Activated CD8-positive, alpha-beta T cell treated with anti-CD3 and anti-CD28 coated beads for 36 hours (primary cell): ENCODE data around the gene COPS6. TPM values are rescaled to one million over a fixed set of nuclear protein-coding genes. Genes with fewer than 3 reads are reported as not detected.
"Not testable (repeated sequence)": the region's sequence is repeated elsewhere in the genome, so short reads cannot be mapped to it uniquely, and the experiment has no call there.

Source experiments
- ATAC-seq: fragments of 200-7000 bp; cut with Tn5 transposase; one replicate; pipeline ENCODE4 v1.10.0; 2021; ENCODE audit warnings: mild to moderate bottlenecking, moderate library complexity
- CTCF ChIA-PET: fragments of 350-600 bp; sonication (Branson Sonifier 250); formaldehyde crosslinking; loops from one replicate; lab custom pipeline; 2021; ENCODE audit warnings: antibody characterized with exemption; lab: Charles Lee
- POLR2A ChIA-PET: fragments of 350-600 bp; sonication (Branson Sonifier 250); formaldehyde crosslinking; loops from one replicate; lab custom pipeline; 2021; ENCODE audit warnings: antibody characterized with exemption; lab: Charles Lee
- DNase-seq: peaks from one replicate; pipeline ENCODE4 v3.0.0-alpha.2; 2020
- H3K27ac Mint-ChIP-seq: one replicate; pipeline ENCODE4 v1.8.0; 2021; ENCODE audit warnings: mild to moderate bottlenecking, mixed read lengths
- H3K27me3 Mint-ChIP-seq: one replicate; pipeline ENCODE4 v1.8.0; 2021; ENCODE audit warnings: mixed read lengths
- H3K36me3 Mint-ChIP-seq: one replicate; pipeline ENCODE4 v1.8.0; 2021; ENCODE audit warnings: low read depth, mixed read lengths
- H3K4me1 Mint-ChIP-seq: one replicate; pipeline ENCODE4 v1.8.0; 2021; ENCODE audit warnings: low read depth, mixed read lengths
- H3K4me3 Mint-ChIP-seq: one replicate; pipeline ENCODE4 v1.8.0; 2021; ENCODE audit warnings: mild to moderate bottlenecking, moderate library complexity, mixed read lengths
- H3K9me3 Mint-ChIP-seq: one replicate; pipeline ENCODE4 v1.8.0; 2021; ENCODE audit warnings: mixed read lengths
- intact Hi-C: fragments of 100-400 bp; cut with micrococcal nuclease; formaldehyde crosslinking; loops from one replicate; pipeline ENCODE4 v1.10.0; 2022
- total RNA-seq, 2 experiments: library from RNA; stranded (reverse); gene quantifications; one replicate each; pipeline ENCODE4 v1.2.3, GENCODE V29; 2021
- TF ChIP-seq, protein P1 (sequence below): fragments of 200-600 bp; IDR thresholded peaks from one replicate; pipeline ENCODE4 v1.8.0; 2022; ENCODE audit warnings: antibody characterized with exemption, mild to moderate bottlenecking

COPS6 gene
- total RNA-seq, 2 experiments from 2014 or later, result 81.3 to 86.3 TPM

DNA sequence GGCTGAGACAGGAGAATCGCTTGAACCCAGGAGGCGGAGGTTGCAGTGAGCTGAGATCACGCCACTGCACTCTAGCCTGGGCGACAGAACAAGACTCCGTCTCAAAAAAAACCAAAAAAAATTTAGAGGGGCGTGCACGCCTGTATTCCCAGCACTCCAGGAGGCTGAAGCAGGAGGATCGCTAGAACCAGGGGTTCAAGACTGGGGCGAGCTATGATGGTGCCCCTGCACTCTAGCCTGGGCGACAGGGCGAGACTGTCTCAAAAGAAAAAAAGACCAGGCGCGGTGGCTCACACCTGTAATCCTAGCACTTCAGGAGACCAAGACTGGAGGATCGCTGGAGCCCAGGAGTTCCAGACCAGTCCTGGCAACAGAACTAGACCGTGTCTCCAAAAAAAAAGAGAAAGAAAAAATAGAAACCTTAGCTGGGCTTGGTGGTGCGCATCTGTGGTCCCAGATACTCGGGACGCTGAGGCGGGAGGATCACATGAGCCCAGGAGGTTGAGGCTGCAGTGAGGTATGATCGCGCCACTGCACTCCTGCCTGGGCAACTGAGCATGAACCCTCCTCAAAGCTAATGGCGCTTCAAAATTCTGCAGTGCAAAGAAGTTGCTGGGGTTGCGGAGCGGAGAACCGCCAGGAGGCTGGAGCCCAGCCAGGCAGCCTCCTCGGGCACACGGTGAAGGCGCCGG lies 37.6 kb downstream of the COPS6 start:
- CTCF ChIA-PET, result interaction anchor here (0.9 to 1.1 kb wide), 2 partner anchors 25 to 147 kb away, joined by 3 to 7 read pairs; partner anchors contain the start of genes AP4M1 and MCM7
- no peak for ATAC-seq
- intact Hi-C loops, result loop anchor here (10.0 kb wide), 1 partner anchor 212 kb away; the partner anchor contains the start of gene TRIM4

DNA sequence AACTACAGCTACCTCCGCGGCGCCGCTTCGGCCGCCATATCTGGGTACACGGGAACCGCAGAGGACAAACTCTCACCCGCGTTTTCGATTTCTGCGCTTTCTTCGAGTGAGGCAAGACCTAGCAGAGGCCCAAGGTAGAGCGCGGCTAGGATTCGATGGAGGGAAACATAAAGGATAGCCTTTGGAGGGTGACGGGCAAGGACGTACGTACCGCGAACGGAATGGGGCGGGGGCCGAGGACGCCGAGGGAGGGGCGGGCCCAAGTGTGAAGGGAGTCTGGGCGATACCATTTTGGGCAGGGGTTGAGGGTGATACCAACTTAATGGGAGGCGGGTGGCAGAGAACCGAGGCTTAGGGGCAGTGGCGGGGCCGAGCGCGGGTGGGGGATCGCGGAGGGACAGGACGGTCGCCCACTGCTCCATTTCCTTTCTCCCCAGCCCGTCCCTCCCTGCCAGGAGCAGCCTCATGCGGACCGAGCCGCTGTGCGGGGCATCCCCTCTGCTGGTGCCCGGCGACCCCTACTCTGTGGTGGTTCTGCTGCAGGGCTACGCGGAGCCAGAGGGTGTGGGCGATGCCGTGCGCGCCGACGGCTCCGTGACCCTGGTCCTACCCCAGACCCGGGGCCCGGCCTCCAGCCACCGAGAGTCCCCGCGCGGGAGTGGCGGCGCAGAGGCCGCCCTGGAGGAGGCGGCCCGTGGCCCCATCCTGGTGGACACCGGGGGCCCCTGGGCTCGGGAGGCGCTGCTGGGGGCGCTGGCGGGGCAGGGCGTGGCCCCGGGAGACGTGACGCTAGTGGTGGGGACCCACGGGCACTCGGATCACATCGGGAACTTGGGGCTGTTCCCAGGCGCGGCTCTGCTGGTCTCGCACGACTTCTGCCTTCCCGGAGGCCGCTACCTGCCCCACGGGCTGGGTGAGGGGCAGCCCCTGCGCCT lies 38.4 kb downstream of the COPS6 start, which contains the start of gene MBLAC1:
TSS of gene MBLAC1 (plus strand) at position 37 of the 935 bp plus-strand sequence. CDS start at position 466, 429 bp downstream.
- ChIA-PET CTCF (interaction anchor here (1.0 to 1.1 kb wide), 2 partner anchors 26 to 55 kb away, joined by 3 to 7 read pairs; partner anchors contain the start of genes AP4M1 and MCM7), POLR2A (interaction anchor here (0.6 to 4.9 kb wide), 11 partner anchors 12 to 301 kb away, joined by 3 to 43 read pairs (median 4); partner anchors contain the start of genes AP4M1, COPS6, MCM7 and ZCWPW1)
- TF ChIP-seq, protein P1, sequence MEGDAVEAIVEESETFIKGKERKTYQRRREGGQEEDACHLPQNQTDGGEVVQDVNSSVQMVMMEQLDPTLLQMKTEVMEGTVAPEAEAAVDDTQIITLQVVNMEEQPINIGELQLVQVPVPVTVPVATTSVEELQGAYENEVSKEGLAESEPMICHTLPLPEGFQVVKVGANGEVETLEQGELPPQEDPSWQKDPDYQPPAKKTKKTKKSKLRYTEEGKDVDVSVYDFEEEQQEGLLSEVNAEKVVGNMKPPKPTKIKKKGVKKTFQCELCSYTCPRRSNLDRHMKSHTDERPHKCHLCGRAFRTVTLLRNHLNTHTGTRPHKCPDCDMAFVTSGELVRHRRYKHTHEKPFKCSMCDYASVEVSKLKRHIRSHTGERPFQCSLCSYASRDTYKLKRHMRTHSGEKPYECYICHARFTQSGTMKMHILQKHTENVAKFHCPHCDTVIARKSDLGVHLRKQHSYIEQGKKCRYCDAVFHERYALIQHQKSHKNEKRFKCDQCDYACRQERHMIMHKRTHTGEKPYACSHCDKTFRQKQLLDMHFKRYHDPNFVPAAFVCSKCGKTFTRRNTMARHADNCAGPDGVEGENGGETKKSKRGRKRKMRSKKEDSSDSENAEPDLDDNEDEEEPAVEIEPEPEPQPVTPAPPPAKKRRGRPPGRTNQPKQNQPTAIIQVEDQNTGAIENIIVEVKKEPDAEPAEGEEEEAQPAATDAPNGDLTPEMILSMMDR, result no peak
- Mint-ChIP-seq H3K4me1 (peaks cover 24% of the 10 kb centered on the region), H3K36me3 (peaks cover 8% of the 10 kb centered on the region), H3K27me3 (no peaks in the 10 kb centered on the region), H3K4me3 (peak within 1 kb of the TSS; percentile 99), H3K27ac (peak within 1 kb of the TSS; percentile 100), H3K9me3 (no peaks in the 10 kb centered on the region)
- DNase-seq, result peak; percentile 95
- intact Hi-C loops, result loop anchor here (10.0 kb wide), 1 partner anchor 212 kb away; the partner anchor contains the start of gene TRIM4
- ATAC-seq, result peak; percentile 84

More for the DNA sequence above, 37.6 kb downstream of the COPS6 start:
- H3K36me3 Mint-ChIP-seq, result peaks cover 8% of the 10 kb centered on the region
- H3K27ac Mint-ChIP-seq, result peak overlapping the region; percentile 100
- no peaks in the 10 kb centered on the region for H3K27me3 Mint-ChIP-seq
- H3K4me1 Mint-ChIP-seq, result peaks cover 24% of the 10 kb centered on the region
- H3K9me3 Mint-ChIP-seq, result no peaks in the 10 kb centered on the region
- TF ChIP-seq, protein P1, result no peak
- no peak for DNase-seq
- POLR2A ChIA-PET, result interaction anchor here (0.6 to 4.9 kb wide), 11 partner anchors 12 to 302 kb away, joined by 3 to 43 read pairs (median 4); partner anchors contain the start of genes AP4M1, COPS6, MCM7 and ZCWPW1
- H3K4me3 Mint-ChIP-seq, result peak overlapping the region; percentile 99

DNA sequence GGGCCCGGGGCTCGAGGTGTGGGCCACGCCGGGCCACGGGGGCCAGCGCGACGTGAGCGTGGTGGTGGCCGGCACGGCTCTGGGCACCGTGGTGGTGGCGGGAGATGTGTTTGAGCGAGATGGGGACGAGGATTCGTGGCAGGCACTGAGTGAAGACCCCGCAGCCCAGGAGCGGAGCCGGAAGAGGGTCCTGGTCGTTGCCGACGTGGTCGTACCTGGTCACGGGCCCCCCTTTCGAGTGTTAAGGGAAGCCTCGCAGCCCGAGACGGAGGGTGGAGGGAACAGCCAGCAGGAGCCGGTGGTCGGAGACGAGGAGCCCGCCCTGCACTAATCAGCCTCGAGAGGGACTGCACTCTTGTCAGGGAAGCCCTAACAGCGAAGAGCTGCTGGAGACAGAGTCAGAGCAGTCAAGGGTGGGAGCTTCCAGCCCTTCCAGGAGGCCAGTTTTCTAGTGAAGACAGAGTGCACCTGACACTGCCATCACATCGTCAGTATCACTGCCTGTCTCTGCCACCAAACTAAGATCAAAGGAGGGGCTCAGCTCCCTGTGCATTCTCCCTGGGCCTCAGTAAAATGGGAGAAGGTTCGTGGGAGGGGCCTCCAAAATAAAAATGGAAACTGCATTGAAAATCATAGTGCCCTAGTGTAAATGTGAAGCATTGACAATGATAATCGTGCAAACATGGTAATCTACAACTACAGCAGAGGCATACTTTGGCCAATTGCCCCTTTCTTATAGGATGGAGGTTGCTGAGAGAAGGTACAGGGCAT lies 39.3 kb downstream of the COPS6 start:
- Mint-ChIP-seq H3K4me3 (peak overlapping the region; percentile 99), H3K27me3 (no peaks in the 10 kb centered on the region), H3K36me3 (peaks cover 3% of the 10 kb centered on the region), H3K9me3 (no peaks in the 10 kb centered on the region), H3K27ac (peak overlapping the region; percentile 72), H3K4me1 (peaks cover 22% of the 10 kb centered on the region)
- peak; percentile 56 for DNase-seq
- TF ChIP-seq, protein P1, result no peak
- ChIA-PET CTCF (interaction anchor here (0.6 to 2.8 kb wide), 10 partner anchors 12 to 461 kb away, joined by 3 to 14 read pairs (median 3); partner anchors contain the start of genes AP4M1, LAMTOR4 and MCM7), POLR2A (interaction anchor here (0.5 to 4.9 kb wide), 7 partner anchors 14 to 202 kb away, joined by 3 to 43 read pairs (median 3); partner anchors contain the start of genes AP4M1 and MCM7)
- peak; percentile 14 for ATAC-seq
- intact Hi-C loops, result loop anchor here (10.0 kb wide), 1 partner anchor 213 kb away; the partner anchor contains the start of gene TRIM4

DNA sequence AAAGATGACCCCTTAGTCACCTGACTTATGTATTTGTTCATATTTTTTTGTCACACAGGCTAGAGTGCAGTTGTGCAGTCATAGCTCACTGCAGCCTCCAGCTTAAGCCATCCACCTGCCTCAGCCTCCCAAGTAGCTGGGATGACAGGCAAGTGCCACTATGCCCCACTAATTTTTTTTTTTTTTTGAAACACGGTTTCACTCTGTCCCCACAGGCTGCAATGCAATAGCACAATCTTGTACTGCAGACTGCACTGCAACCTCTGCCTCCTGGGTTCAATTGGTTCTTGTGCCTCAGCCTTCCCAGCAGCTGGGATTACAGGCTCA lies 39.8 kb downstream of the COPS6 start:
- ChIA-PET CTCF (interaction anchor here (0.6 to 2.8 kb wide), 12 partner anchors 12 to 460 kb away, joined by 3 to 14 read pairs (median 4); partner anchors contain the start of genes AP4M1, LAMTOR4 and MCM7), POLR2A (interaction anchor here (0.5 to 4.9 kb wide), 8 partner anchors 14 to 201 kb away, joined by 3 to 43 read pairs (median 3); partner anchors contain the start of genes AP4M1 and MCM7)
- Mint-ChIP-seq H3K36me3 (peaks cover 1% of the 10 kb centered on the region), H3K4me1 (peaks cover 22% of the 10 kb centered on the region), H3K9me3 (no peaks in the 10 kb centered on the region), H3K4me3 (peak overlapping the region; percentile 99), H3K27me3 (no peaks in the 10 kb centered on the region), H3K27ac (peak overlapping the region; percentile 72)
- DNase-seq (no peak), ATAC-seq (no peak)
- intact Hi-C loops, result loop anchor here (10.0 kb wide), 1 partner anchor 214 kb away; the partner anchor contains the start of gene TRIM4
- TF ChIP-seq, protein P1, result no peak

DNA sequence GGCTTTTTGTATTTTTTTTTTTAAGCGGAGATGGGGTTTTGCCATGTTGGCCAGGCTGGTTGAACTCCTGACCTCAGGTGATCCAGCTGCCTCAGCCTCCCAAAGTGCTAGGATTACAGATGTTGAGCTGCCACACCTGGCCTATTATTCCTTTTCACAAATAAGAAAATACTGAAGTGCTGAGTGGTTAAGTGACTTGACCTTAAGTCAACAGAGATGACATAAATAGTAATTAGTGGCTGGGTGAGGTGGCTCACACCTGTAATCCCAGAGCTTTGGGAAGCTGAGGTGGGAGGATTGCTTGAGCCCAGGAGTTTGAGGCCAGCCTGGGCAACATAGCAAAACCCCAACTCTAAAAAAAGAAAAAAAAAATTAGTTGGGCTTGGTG lies 41.4 kb downstream of the COPS6 start:
- POLR2A ChIA-PET, result interaction anchor here (1.6 kb wide), 1 partner anchor 29 kb away, joined by 4 read pairs; the partner anchor contains the start of gene MCM7
- not testable (repeated sequence) for H3K9me3 Mint-ChIP-seq

More for the DNA sequence above, 41.4 kb downstream of the COPS6 start:
- intact Hi-C loops, result loop anchor here (10.0 kb wide), 1 partner anchor 275 kb away; no protein-coding TSS in a partner anchor
- not testable (repeated sequence) for H3K4me3 Mint-ChIP-seq, H3K27me3 Mint-ChIP-seq, H3K27ac Mint-ChIP-seq, H3K36me3 Mint-ChIP-seq, ATAC-seq, DNase-seq
- CTCF ChIA-PET, result interaction anchor here (0.6 to 5.5 kb wide), 42 partner anchors 8 to 615 kb away, joined by 3 to 60 read pairs (median 5); partner anchors contain the start of genes AP4M1, COPS6, GAL3ST4 and GJC3
- peaks cover 13% of the 10 kb centered on the region for H3K4me1 Mint-ChIP-seq
